Thyroid gland (tissue), 4 donors: ENCODE measurements around the gene TEKT3. TPM values are rescaled to one million over a fixed set of nuclear protein-coding genes. Genes with fewer than 3 reads are reported as not detected.

Source experiments
- DNase-seq, 2 donors: peaks; one replicate each; pipeline ENCODE4 v3.0.0-alpha.2; 2019
- H3K27ac ChIP-seq, 3 donors: fragments of 200-600 bp; sonication (generic); 1 replicate in 2 of 3; 2 replicates in 1 of 3; pipeline ENCODE4 v1.5.1; 2016 to 2019; ENCODE audit warnings: mild to moderate bottlenecking in 1 of 3, moderate library complexity in 1 of 3
- H3K27me3 ChIP-seq: fragments of 200-600 bp; sonication (generic); one replicate; pipeline ENCODE4 v1.5.1; 2019
- H3K36me3 ChIP-seq, 2 donors: fragments of 200-600 bp; sonication (generic); one replicate each; pipeline ENCODE4 v1.5.1; 2016 to 2019
- H3K4me1 ChIP-seq, 2 donors: fragments of 200-600 bp; sonication (generic); one replicate each; pipeline ENCODE4 v1.5.1; 2017 to 2019
- H3K4me3 ChIP-seq, 3 donors: fragments of 200-600 bp; sonication (generic); replicated peaks in 1 of 3; 1 replicate in 2 of 3; 2 replicates in 1 of 3; pipeline ENCODE4 v1.5.1; 2016; ENCODE audit warnings: mild to moderate bottlenecking in 1 of 3
- H3K9me3 ChIP-seq: fragments of 200-600 bp; sonication (generic); one replicate; pipeline ENCODE4 v1.5.1; 2017
- POLR2A ChIP-seq, 2 donors: fragments of 450-650 bp; IDR thresholded peaks; one replicate each; pipeline ENCODE4 v1.6.1; 2017; ENCODE audit warnings: antibody characterized with exemption in 2 of 2, mild to moderate bottlenecking in 2 of 2, moderate library complexity in 1 of 2
- WGBS, 2 donors: methylation state at CpG; one replicate each; pipeline ENCODE4 v1.1.5; 2017; 5-methylcytosine and 5-hydroxymethylcytosine counted together
- intact Hi-C: fragments of 100-400 bp; cut with DNase I; formaldehyde crosslinking; loops from one replicate; pipeline ENCODE4 v1.15.1; 2023
- total RNA-seq, 4 donors: library from RNA; depleted of rRNA; stranded (reverse); fragments of >200 nt; gene quantifications; one replicate each; pipeline ENCODE4 v1.2.3, GENCODE V29; 2016
- TF ChIP-seq, protein P1 (sequence below), 6 experiments: fragments of 200-600 bp in 3 of 6; fragments of 450-650 bp in 3 of 6; sonication (generic) in 3 of 6; IDR thresholded peaks; one replicate each; pipeline ENCODE4 v1.5.1; 2016 to 2019; ENCODE audit warnings: antibody characterized with exemption in 6 of 6, mild to moderate bottlenecking in 2 of 6, inconsistent platforms in 1 of 6, moderate library complexity in 1 of 6

TEKT3 gene
- total RNA-seq, 4 donors from 2014 or later, result 1.1 to 2.3 (median 1.9) TPM; not detected in 1

DNA sequence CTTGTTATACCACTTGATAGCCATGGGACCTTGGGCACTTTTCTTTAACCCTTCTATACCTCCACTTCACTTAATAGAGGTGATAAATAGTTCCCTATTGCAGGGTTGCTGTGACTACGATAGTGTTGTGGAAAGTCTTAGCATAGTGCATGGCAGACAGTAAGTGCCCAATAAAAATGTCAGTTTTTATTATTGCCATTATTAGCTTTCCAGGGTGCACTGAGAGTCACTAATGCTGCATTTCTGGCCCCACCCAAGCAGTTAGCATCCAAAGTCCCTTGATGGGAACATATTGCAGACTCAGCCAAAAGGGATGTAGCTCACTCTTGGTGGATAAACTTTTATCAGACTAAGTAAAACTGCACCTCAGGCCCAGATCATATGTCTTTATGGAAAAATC lies 41.5 kb upstream of the TEKT3 start:
- TF ChIP-seq, protein P1, sequence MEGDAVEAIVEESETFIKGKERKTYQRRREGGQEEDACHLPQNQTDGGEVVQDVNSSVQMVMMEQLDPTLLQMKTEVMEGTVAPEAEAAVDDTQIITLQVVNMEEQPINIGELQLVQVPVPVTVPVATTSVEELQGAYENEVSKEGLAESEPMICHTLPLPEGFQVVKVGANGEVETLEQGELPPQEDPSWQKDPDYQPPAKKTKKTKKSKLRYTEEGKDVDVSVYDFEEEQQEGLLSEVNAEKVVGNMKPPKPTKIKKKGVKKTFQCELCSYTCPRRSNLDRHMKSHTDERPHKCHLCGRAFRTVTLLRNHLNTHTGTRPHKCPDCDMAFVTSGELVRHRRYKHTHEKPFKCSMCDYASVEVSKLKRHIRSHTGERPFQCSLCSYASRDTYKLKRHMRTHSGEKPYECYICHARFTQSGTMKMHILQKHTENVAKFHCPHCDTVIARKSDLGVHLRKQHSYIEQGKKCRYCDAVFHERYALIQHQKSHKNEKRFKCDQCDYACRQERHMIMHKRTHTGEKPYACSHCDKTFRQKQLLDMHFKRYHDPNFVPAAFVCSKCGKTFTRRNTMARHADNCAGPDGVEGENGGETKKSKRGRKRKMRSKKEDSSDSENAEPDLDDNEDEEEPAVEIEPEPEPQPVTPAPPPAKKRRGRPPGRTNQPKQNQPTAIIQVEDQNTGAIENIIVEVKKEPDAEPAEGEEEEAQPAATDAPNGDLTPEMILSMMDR (IDR thresholded peaks at IDR 0.05), result no peak
- no peak for TF ChIP-seq POLR2A (IDR thresholded peaks at IDR 0.05)
- H3K27me3 ChIP-seq, result no peaks in the 10 kb centered on the region
- no peak overlapping the region for H3K4me3 ChIP-seq
- WGBS, 2 donors, result 94 to 100% methylated on average over 1 of the region's 1 CpG
- intact Hi-C loops, result no loop called here
- no peak overlapping the region for H3K27ac ChIP-seq
- peaks cover 6 to 11% of the 10 kb centered on the region in 2 donors for H3K4me1 ChIP-seq
- no peak for DNase-seq
- H3K36me3 ChIP-seq, result no peaks in the 10 kb centered on the region
- H3K9me3 ChIP-seq, result no peaks in the 10 kb centered on the region

DNA sequence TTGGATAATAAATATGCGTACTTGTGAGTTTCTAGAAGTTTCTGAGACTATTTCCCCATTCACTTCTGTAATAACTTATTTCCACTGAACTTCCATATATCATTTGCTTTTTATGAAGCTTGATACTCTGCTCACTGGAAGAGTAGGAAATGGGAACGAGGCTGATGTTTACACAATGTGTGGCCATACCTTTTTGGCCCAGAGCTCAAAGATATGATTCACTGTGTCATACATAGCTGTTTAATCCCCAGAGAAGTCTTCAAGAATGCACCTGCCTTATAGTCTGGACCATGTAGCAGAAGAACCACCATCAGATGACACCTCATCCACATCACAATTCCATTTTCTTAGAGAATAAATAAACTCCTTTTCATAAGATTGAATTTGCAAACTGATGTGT lies 40.3 kb upstream of the TEKT3 start:
- H3K9me3 ChIP-seq, result no peaks in the 10 kb centered on the region
- no peak overlapping the region for H3K27ac ChIP-seq
- 65 to 76% methylated on average over 2 of the region's 2 CpGs for WGBS, 2 donors
- no peaks in the 10 kb centered on the region for H3K36me3 ChIP-seq
- DNase-seq, result no peak
- TF ChIP-seq, protein P1 (IDR thresholded peaks at IDR 0.05), result no peak
- no peak for TF ChIP-seq POLR2A (IDR thresholded peaks at IDR 0.05)
- no peaks in the 10 kb centered on the region for H3K27me3 ChIP-seq
- H3K4me3 ChIP-seq, result no peak overlapping the region
- intact Hi-C loops, result no loop called here
- peaks cover 16 to 19% of the 10 kb centered on the region in 2 donors for H3K4me1 ChIP-seq

DNA sequence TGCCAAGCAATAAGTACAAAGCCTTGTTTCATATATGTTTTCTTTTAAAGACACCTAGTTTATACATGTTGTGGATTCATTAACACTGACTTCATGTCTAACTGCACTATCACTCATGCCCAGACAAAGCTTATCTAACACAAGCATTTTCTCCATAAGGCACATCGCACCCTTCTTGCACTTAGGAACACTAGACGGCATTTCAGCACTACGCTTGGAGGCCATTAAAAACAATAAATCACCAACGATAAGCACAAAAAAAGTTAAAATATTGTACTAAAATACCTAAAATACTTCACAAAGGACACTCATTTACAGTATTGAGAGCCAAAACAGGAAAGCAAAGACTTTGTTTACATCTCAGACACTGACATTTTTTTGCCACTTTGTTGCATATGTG lies 39.0 kb upstream of the TEKT3 start:
- H3K4me3 ChIP-seq, result no peak overlapping the region
- WGBS, 2 donors, result 63 to 90% methylated on average over 4 of the region's 4 CpGs

DNA sequence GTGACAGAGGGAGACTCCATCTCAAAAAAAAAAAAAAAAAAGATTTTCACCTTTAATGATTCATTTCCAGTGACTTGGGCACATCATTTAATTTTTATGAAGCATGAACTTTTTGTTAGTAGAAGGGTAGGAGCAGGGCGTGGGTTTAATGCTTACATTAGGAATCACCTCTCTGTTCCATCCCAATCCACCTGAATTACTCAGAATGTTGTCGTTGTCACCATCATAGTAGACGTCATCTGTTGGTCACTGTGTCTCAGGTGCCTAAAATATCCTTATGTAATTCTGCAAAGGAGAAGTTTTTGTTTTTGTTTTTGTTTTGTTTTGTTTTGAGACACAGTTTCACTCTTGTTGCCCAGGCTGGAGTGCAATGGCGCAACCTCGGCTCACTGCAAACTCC lies 38.3 kb upstream of the TEKT3 start:
- Histone ChIP-seq H3K9me3 (no peaks in the 10 kb centered on the region), H3K4me3 (no peak overlapping the region), H3K36me3 (no peaks in the 10 kb centered on the region), H3K27ac (no peak overlapping the region), H3K27me3 (no peaks in the 10 kb centered on the region), H3K4me1 (peaks cover 10 to 13% of the 10 kb centered on the region in 2 donors)
- TF ChIP-seq, protein P1 (IDR thresholded peaks at IDR 0.05), result no peak
- no peak for TF ChIP-seq POLR2A (IDR thresholded peaks at IDR 0.05)
- intact Hi-C loops, result no loop called here
- 94 to 96% methylated on average over 5 of the region's 5 CpGs for WGBS, 2 donors
- DNase-seq, result no peak

More for the DNA sequence above, 39.0 kb upstream of the TEKT3 start:
- TF ChIP-seq, protein P1 (IDR thresholded peaks at IDR 0.05), result no peak
- no peak for TF ChIP-seq POLR2A (IDR thresholded peaks at IDR 0.05)
- Histone ChIP-seq H3K27me3 (no peaks in the 10 kb centered on the region), H3K9me3 (no peaks in the 10 kb centered on the region), H3K4me1 (peaks cover 14 to 18% of the 10 kb centered on the region in 2 donors), H3K36me3 (no peaks in the 10 kb centered on the region), H3K27ac (no peak overlapping the region)
- DNase-seq, result no peak
- intact Hi-C loops, result no loop called here

DNA sequence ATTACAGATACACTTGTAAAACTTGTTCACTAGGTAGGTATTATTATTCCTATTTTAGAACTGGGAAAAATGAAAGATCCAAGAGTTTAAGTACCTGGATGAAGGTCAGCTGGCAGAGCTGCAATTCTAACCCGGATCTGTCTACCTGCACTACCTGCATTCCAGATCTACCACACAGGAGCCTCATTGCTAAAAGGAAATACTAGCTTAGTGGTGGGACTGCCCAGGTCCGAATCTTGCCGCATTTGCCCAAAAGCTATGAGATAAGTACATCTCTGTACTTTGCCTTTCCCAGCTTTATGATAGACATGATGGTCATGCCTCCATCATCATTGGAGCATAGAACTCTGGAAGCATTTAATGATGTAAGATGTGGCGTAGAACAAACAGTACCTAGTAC lies 36.8 kb upstream of the TEKT3 start:
- WGBS, 2 donors, result 85 to 90% methylated on average over 4 of the region's 4 CpGs
- peaks cover 10 to 13% of the 10 kb centered on the region in 2 donors for H3K4me1 ChIP-seq
- H3K27me3 ChIP-seq, result no peaks in the 10 kb centered on the region
- H3K27ac ChIP-seq, result no peak overlapping the region
- intact Hi-C loops, result no loop called here
- no peaks in the 10 kb centered on the region for H3K36me3 ChIP-seq
- TF ChIP-seq, protein P1 (IDR thresholded peaks at IDR 0.05), result no peak
- H3K9me3 ChIP-seq, result no peaks in the 10 kb centered on the region
- DNase-seq, result no peak
- H3K4me3 ChIP-seq, result no peak overlapping the region
